Activated T-cell treated with anti-CD3 and anti-CD28 coated beads, Interleukin-2, amount 50 U/mL, for 1 hour (primary cell): ENCODE data around the gene METRN.

Source experiments
- DNase-seq: peaks from one replicate; pipeline ENCODE4 v3.0.0-alpha.2; 2020

METRN gene

DNA sequence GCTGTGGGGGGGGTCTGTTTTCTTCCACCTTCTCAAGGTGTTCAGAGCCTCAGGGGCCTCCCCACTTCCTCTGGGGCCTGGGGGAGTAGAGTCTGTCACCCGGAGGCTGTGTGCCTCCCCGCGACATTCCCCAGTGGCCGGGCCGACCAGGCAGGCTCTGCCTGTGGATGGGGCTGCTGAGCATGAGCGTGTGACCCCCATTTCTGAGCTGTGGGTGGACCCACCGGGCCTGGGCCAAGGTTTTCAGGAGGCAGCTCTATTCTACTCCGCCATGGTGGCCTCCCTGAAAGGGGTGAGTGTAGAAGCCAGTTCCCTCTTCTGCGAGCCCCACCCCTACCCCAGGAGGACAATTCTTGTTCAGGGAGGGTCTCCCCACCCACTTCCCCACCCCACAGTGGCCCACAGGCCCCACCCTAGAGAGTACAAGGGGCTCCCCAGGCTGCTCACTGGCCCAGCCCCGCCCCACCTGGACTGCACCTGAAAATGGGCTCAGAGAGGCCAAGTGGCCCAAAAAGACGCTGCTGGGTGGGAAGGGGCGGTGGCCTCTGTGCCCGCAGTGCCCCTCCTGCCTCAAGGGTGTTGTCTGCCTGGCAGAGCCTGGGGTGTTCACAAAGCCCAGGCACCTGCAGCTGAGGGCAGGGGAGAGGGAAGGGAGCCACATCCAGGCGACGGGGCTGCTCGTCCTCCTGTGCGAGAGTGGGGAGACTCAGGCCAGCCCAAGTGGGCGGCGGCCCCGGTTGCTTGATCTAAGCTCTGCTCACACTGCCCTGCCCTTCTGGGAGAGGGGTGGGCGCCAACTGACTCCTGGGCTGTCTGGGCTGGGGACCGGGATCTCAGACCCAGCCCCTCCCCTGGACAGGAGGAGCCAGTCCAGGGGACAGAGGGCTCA is 47.0 kb downstream of the METRN start:
- no peak for DNase-seq

DNA sequence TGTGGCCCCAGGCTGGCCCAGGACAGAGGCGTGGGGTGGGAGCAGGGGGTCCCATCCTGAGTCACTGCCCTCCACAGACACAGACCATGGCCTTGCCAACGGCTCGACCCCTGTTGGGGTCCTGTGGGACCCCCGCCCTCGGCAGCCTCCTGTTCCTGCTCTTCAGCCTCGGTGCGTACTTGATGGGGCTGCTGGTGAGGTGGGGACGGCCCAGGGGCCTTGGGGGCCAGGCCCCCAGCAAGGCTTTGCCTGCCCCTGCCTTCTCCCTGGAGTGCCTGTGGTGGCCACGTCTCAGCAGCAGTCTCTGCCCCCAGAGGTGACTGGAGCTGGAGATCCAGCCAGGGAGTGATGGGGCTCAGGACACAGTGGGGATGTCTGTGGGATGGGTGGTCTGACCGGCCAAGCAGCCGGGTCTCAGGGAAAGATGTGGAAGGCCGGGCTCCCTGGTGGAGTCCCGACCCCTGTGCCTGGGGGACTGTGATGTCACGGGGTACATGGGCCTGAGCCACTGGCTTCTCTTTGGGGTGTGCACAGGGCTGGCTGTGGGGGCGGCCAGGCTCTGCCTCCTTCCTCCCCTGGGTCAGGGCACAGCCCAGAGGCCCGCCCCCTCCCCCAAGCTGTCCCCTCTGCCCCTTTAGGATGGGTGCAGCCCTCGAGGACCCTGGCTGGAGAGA is 47.8 kb downstream of the METRN start:
- no peak for DNase-seq

DNA sequence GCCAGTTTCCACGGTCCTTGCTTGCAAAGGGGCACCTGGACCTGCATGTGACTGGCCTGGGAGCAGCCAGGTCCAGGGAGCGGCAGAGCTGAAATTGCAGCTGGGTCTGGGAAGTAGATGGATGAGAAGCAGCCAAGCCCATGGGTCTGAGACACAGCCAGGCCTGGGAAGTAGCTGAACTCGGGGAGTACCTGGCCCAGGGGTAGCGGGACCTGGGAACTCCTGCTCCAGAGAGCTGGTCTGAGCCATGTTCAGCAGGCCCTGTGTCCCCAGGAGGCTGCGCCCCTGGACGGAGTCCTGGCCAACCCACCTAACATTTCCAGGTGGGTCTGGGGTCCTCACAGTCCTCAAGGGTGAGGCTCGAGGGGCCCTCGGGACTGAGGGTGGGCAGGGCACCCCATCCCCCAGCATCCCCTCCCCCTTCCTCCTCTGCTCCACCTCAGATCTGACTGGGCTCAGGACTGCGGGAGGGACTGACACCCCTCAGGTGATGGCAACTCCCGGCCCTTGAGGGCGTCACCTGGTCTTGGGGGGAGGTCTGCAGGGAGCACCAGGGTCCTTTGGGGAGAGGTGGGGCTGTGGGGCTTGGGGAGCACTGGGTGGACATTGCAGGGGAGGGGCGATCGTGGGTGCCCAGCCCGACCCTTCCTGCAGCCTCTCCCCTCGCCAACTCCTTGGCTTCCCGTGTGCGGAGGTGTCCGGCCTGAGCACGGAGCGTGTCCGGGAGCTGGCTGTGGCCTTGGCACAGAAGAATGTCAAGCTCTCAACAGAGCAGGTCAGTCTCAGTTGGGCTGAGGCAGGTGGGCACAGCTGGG is 48.7 kb downstream of the METRN start:
- no peak for DNase-seq

DNA sequence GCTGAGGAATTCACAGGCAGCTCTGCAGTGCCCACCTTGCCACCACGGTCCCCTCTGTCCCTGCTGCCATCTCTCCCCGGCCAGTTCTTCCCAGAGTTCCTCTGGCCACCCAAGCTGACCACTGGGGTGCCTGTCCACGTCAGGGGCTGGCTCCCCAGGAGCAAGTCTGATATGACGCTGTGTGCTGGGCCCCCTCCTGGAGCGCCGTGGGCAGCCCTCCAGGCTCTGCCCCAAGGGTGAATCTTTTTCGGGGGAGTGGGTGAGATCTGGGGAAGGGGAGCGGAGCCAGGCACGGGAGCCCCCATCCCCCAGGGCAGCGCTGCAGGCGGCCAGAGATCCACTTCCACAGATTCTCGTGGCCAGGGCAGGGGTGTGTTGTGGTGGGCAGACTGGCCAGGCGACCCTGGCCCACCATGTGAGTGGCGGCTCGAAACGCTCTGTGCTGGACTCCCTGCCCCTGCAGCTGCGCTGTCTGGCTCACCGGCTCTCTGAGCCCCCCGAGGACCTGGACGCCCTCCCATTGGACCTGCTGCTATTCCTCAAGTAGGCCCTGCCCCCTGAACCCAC is 49.3 kb downstream of the METRN start:
- DNase-seq: no peak

DNA sequence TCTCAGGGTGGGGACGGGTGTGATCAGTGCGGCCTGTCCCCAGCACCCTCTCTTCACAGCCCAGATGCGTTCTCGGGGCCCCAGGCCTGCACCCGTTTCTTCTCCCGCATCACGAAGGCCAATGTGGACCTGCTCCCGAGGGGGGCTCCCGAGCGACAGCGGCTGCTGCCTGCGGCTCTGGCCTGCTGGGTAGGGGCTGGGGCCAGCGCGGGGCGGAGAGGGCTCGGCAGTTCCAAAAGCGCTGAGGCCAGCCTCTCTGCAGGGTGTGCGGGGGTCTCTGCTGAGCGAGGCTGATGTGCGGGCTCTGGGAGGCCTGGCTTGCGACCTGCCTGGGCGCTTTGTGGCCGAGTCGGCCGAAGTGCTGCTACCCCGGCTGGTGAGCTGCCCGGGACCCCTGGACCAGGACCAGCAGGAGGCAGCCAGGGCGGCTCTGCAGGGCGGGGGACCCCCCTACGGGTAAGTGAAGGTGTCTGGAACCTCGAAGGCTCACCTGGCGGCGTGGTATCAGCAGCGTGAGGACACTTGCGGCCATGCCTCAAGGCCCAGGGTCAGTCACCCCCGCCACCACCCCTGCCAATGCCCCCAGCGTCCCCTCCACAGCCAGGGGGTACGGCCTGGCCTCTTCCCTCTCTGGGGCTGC is 50.0 kb downstream of the METRN start:
- DNase-seq: no peak

DNA sequence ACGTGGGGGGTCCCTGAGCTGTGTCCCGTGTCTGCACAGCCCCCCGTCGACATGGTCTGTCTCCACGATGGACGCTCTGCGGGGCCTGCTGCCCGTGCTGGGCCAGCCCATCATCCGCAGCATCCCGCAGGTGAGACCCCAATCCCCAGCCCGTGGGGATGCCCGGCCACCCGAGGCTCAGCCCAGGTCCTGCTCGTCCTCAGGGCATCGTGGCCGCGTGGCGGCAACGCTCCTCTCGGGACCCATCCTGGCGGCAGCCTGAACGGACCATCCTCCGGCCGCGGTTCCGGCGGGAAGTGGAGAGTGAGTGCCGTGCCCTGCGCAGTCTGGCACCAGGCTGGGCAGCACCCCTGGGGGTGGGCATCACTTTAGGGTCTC is 50.6 kb downstream of the METRN start:
- DNase-seq: no peak

DNA sequence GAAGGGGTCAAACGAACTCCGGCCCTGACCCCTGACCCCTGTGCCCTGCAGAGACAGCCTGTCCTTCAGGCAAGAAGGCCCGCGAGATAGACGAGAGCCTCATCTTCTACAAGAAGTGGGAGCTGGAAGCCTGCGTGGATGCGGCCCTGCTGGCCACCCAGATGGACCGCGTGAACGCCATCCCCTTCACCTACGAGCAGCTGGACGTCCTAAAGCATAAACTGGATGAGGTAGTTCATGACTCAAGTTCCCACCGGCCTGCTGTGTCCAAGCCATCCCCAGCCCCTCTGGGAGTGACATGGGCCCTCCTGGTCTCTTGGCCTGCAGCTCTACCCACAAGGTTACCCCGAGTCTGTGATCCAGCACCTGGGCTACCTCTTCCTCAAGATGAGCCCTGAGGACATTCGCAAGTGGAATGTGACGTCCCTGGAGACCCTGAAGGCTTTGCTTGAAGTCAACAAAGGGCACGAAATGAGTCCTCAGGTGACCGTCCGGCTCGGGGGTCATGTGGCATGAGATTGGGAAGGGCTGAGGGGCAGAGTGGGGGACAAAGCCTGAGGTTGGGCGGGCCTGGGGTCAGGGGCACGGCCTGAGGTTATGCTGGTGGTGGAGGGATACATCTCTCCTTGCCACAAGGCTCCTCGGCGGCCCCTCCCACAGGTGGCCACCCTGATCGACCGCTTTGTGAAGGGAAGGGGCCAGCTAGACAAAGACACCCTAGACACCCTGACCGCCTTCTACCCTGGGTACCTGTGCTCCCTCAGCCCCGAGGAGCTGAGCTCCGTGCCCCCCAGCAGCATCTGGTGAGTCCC is 51.3 kb downstream of the METRN start:
- no peak for DNase-seq

DNA sequence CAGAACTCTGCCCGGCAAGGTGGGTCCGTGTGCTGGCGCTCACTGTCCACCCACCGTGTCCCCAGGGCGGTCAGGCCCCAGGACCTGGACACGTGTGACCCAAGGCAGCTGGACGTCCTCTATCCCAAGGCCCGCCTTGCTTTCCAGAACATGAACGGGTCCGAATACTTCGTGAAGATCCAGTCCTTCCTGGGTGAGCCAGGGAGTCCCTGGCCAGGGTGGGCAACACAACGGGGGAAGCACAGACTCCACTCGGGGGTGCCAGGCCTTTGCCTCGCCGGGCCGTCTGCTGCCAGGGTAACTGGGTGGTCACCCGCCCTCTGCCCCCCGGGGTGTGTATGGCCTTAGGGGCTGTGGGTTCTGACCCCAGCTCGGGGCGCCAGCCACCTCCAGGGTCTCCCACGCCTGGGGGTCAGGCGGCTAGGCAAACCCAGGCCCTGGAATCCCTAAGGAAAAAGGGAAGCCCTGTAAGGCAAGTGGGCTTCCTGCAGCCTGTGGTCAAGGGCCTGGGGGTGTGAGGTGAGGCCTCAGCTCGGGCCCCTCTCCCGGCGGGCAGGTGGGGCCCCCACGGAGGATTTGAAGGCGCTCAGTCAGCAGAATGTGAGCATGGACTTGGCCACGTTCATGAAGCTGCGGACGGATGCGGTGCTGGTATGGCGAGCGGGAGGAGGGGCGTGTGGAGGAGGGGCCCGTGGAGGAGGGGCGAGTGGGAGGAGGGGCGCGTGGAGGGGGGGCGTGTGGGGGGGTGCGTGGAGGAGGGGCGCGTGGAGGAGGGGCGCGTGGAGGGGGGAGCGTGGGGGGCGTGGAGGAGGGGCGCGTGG is 52.1 kb downstream of the METRN start:
- DNase-seq: no peak

DNA sequence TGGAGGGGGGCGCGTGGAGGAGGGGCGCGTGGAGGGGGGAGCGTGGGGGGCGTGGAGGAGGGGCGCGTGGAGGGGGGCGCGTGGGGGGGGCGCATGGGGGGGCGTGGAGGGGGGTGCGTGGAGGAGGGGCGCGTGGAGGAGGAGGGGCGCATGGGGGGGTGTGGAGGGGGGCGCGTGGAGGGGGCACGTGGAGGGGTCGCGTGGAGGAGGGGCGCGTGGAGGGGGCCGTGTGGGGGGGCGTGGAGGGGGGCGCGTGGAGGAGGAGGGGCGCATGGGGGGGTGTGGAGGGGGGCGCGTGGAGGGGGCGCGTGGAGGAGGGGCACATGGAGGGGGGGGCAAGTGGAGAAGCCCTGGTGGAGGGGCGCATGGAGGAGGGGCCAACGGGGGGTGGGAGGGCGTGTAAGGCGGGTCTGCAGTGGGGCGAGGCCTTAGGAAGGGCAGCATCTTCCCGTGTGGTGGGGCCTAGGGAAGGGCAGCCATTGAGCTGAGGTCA is 52.9 kb downstream of the METRN start:
- no peak for DNase-seq

DNA sequence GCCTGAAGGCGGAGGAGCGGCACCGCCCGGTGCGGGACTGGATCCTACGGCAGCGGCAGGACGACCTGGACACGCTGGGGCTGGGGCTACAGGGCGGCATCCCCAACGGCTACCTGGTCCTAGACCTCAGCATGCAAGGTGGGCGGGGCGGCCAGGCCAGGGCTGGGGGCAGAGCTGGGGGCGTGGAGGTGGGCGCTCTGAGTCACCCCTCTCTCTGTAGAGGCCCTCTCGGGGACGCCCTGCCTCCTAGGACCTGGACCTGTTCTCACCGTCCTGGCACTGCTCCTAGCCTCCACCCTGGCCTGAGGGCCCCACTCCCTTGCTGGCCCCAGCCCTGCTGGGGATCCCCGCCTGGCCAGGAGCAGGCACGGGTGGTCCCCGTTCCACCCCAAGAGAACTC is 53.5 kb downstream of the METRN start:
- no peak for DNase-seq
